OCI-LY1 (cell line): ENCODE data around the gene FHIP1A.

ENCODE experiments used
- CTCF ChIP-seq: fragments of 200-600 bp; sonication (generic), shearing (Covaris generic); IDR thresholded peaks from 2 replicates; pipeline ENCODE4 v1.5.1; 2017; ENCODE audit warnings: mild to moderate bottlenecking, antibody characterized with exemption, low read length, moderate library complexity, mixed read lengths
- EZH2 ChIP-seq: fragments of 200-600 bp; sonication (generic), shearing (Covaris generic); IDR thresholded peaks from 2 replicates; pipeline ENCODE4 v1.8.0; 2017; ENCODE audit warnings: borderline replicate concordance, mixed run types, mild to moderate bottlenecking, antibody characterized with exemption, low read length, moderate library complexity, mixed read lengths

DNA sequence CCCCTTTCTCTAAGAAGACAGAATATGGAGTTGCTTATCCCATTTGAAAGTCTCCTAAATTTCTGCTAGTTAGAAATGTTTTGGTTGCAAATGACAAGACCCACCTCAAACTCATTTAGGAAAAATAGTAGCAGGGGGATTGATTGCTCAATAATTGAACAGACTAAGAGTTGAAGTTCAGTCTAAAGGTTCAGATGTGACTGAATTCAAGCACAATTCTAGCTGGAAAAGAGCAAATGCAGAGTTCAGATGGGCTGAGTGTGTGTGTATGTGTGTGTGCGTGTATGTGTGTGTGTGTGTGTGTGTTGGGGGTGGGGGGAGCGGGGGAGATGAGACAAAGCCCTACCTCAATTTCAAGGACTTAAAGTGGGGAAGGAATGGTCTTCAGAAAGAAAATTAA, 47.9 kb upstream of the FHIP1A start:
- TF ChIP-seq EZH2 (no peak), CTCF (no peak)
